GM21390 (cell line): ENCODE results near the gene CD8A.

ENCODE experiments used
- ATAC-seq: cut with Tn5 transposase; IDR thresholded peaks from one replicate; pipeline ENCODE4 v1.9.1; 2021; ENCODE audit not compliant: unreplicated experiment

The CD8A gene

GRCh38 chr2:86809481-86810121, 18.9 kb upstream of the CD8A start:
- ATAC-seq = no peak

GRCh38 chr2:86808315-86809161, 17.8 kb upstream of the CD8A start:
- peak; percentile 97 for ATAC-seq

- ATAC-seq = no peak
These were observed 17.0 kb upstream of the CD8A start for GRCh38 chr2:86807468-86808275.

GRCh38 chr2:86807133-86807467, 16.4 kb upstream of the CD8A start:
- ATAC-seq = no peak

GRCh38 chr2:86806059-86806857, 15.5 kb upstream of the CD8A start:
- ATAC-seq = no peak

- ATAC-seq = no peak
These were observed 10.3 kb upstream of the CD8A start for GRCh38 chr2:86800856-86801567.

- no peak for ATAC-seq
These were observed 4.1 kb upstream of the CD8A start for GRCh38 chr2:86794861-86795260.

- no peak for ATAC-seq
These were observed 3.0 kb upstream of the CD8A start for GRCh38 chr2:86793752-86794151.

GRCh38 chr2:86791573-86791972, 860 bp upstream of the CD8A start:
- no peak for ATAC-seq

GRCh38 chr2:86790134-86790675, 508 bp downstream of the CD8A start:
- ATAC-seq = no peak

- ATAC-seq = no peak
These were observed 1.0 kb downstream of the CD8A start for GRCh38 chr2:86789687-86790133.

GRCh38 chr2:86788881-86789686, 1.6 kb downstream of the CD8A start:
- ATAC-seq = no peak

- no peak for ATAC-seq
These were observed 2.5 kb downstream of the CD8A start for GRCh38 chr2:86788165-86788564.

GRCh38 chr2:86787736-86788135, 3.0 kb downstream of the CD8A start:
- ATAC-seq = no peak

GRCh38 chr2:86786001-86786536, 4.6 kb downstream of the CD8A start:
- ATAC-seq = no peak

GRCh38 chr2:86785456-86785855, 5.3 kb downstream of the CD8A start:
- ATAC-seq = no peak

- peak; percentile 97 for ATAC-seq
These were observed 6.9 kb downstream of the CD8A start for GRCh38 chr2:86783615-86784339.

- ATAC-seq = no peak
These were observed 8.0 kb downstream of the CD8A start for GRCh38 chr2:86782748-86783147.
